HG03565 (cell line): ENCODE measurements around the gene SNU13.
A peak's percentile ranks its signal among the peaks of the same experiment; 100 is the strongest.
"Not testable (repeated sequence)": the region's sequence is repeated elsewhere in the genome, so short reads cannot be mapped to it uniquely, and the experiment has no call there.

ENCODE experiments used
- ATAC-seq: cut with Tn5 transposase; IDR thresholded peaks from one replicate; pipeline ENCODE4 v1.9.1; 2021; ENCODE audit warnings: mild to moderate bottlenecking, moderate library complexity; ENCODE audit not compliant: unreplicated experiment

The SNU13 gene

GRCh38 chr22:41688365-41689211 is at the start of gene SNU13:
SNU13 (minus strand) TSS chr22:41688867; CDS start chr22:41688796, 71 bp downstream.
- peak; percentile 85 for ATAC-seq

GRCh38 chr22:41733241-41733640 is 44.6 kb upstream of the SNU13 start:
- not testable (repeated sequence) for ATAC-seq

- ATAC-seq: no peak
These were observed 43.6 kb upstream of the SNU13 start for GRCh38 chr22:41732096-41732772.

- ATAC-seq: no peak
These were observed 42.9 kb upstream of the SNU13 start for GRCh38 chr22:41731609-41732008.

- no peak for ATAC-seq
These were observed 36.9 kb upstream of the SNU13 start for GRCh38 chr22:41725510-41726110.

- ATAC-seq: no peak
These were observed 33.8 kb upstream of the SNU13 start for GRCh38 chr22:41722496-41722895.

- no peak for ATAC-seq
These were observed 24.3 kb upstream of the SNU13 start for GRCh38 chr22:41713004-41713403.

- no peak for ATAC-seq
These were observed 20.7 kb upstream of the SNU13 start for GRCh38 chr22:41709341-41709740.

GRCh38 chr22:41702763-41703162 is 14.1 kb upstream of the SNU13 start:
- ATAC-seq: no peak

- ATAC-seq: no peak
These were observed 11.4 kb upstream of the SNU13 start for GRCh38 chr22:41700108-41700364.

GRCh38 chr22:41699264-41700107 is 10.8 kb upstream of the SNU13 start, which contains the start of gene MEI1:
MEI1 (plus strand) TSS chr22:41699503; CDS start chr22:41699539, 36 bp downstream.
- ATAC-seq: no peak

GRCh38 chr22:41697126-41697775 is 8.6 kb upstream of the SNU13 start:
- ATAC-seq: no peak

GRCh38 chr22:41696703-41697102 is 8.0 kb upstream of the SNU13 start:
- no peak for ATAC-seq

- ATAC-seq: no peak
These were observed 6.5 kb upstream of the SNU13 start for GRCh38 chr22:41695211-41695610.

GRCh38 chr22:41690476-41690875 is 1.8 kb upstream of the SNU13 start:
- no peak for ATAC-seq

- ATAC-seq: no peak
These were observed 734 bp downstream of the SNU13 start for GRCh38 chr22:41687901-41688364.

- ATAC-seq: not testable (repeated sequence)
These were observed 1.8 kb downstream of the SNU13 start for GRCh38 chr22:41686890-41687289.

GRCh38 chr22:41684194-41684593 is 4.5 kb downstream of the SNU13 start:
- no peak for ATAC-seq

- no peak for ATAC-seq
These were observed 5.1 kb downstream of the SNU13 start for GRCh38 chr22:41683616-41684015.

- ATAC-seq: no peak
These were observed 5.6 kb downstream of the SNU13 start for GRCh38 chr22:41683052-41683451.
